Osteocyte (in vitro differentiated cells): Measurements from ENCODE around the gene FGF22. TPM values are rescaled to one million over a fixed set of nuclear protein-coding genes. Genes with fewer than 3 reads are reported as not detected.

Source experiments
- DNase-seq: peaks from one replicate; pipeline ENCODE4 v3.0.0; 2021; ENCODE audit warnings: mixed read lengths; ENCODE audit not compliant: unreplicated experiment; ENCODE audit errors: extremely low spot score
- H3K27ac Mint-ChIP-seq: one replicate; pipeline ENCODE4 v1.8.0; 2021; ENCODE audit warnings: mild to moderate bottlenecking, mixed read lengths; ENCODE audit not compliant: unreplicated experiment
- H3K27me3 Mint-ChIP-seq: one replicate; pipeline ENCODE4 v1.8.0; 2021; ENCODE audit warnings: mixed read lengths; ENCODE audit not compliant: unreplicated experiment
- H3K36me3 Mint-ChIP-seq: one replicate; pipeline ENCODE4 v1.8.0; 2021; ENCODE audit warnings: mixed read lengths; ENCODE audit not compliant: unreplicated experiment
- H3K4me1 Mint-ChIP-seq: one replicate; pipeline ENCODE4 v1.8.0; 2021; ENCODE audit warnings: mixed read lengths; ENCODE audit not compliant: unreplicated experiment
- H3K4me3 Mint-ChIP-seq: one replicate; pipeline ENCODE4 v1.8.0; 2021; ENCODE audit warnings: mild to moderate bottlenecking, moderate library complexity, mixed read lengths; ENCODE audit not compliant: unreplicated experiment
- H3K9me3 Mint-ChIP-seq: one replicate; pipeline ENCODE4 v1.8.0; 2021; ENCODE audit warnings: mixed read lengths; ENCODE audit not compliant: unreplicated experiment
- CTCF ChIP-seq: fragments of 200-600 bp; sonication (generic); IDR thresholded peaks from 2 replicates; pipeline ENCODE4 v1.5.0; 2021; ENCODE audit warnings: antibody characterized with exemption, mild to moderate bottlenecking, moderate library complexity
- total RNA-seq: library from RNA; stranded (reverse); gene quantifications from 2 replicates; pipeline ENCODE4 v1.2.1, GENCODE V29; 2021

FGF22 gene
- total RNA-seq, 1 donor from 2014 or later: 0.81 TPM

GRCh38 chr19:687569-688166 is 48.0 kb downstream of the FGF22 start:
- no peak overlapping the region for H3K4me3 Mint-ChIP-seq
- no peak overlapping the region for H3K27ac Mint-ChIP-seq
- H3K36me3 Mint-ChIP-seq: no peaks in the 10 kb centered on the region
- TF ChIP-seq CTCF: no peak
- H3K27me3 Mint-ChIP-seq: no peaks in the 10 kb centered on the region
- DNase-seq: no peak
- H3K9me3 Mint-ChIP-seq: no peaks in the 10 kb centered on the region
- peaks cover 8% of the 10 kb centered on the region for H3K4me1 Mint-ChIP-seq

GRCh38 chr19:688214-688613 is 48.5 kb downstream of the FGF22 start:
- Mint-ChIP-seq H3K36me3 (no peaks in the 10 kb centered on the region), H3K4me3 (no peak overlapping the region), H3K27me3 (no peaks in the 10 kb centered on the region), H3K4me1 (peaks cover 8% of the 10 kb centered on the region), H3K9me3 (no peaks in the 10 kb centered on the region), H3K27ac (no peak overlapping the region)
- no peak for TF ChIP-seq CTCF
- no peak for DNase-seq

- Mint-ChIP-seq H3K9me3 (no peaks in the 10 kb centered on the region), H3K4me1 (peaks cover 8% of the 10 kb centered on the region), H3K4me3 (no peak overlapping the region), H3K27ac (no peak overlapping the region), H3K36me3 (no peaks in the 10 kb centered on the region), H3K27me3 (no peaks in the 10 kb centered on the region)
- DNase-seq: no peak
- TF ChIP-seq CTCF: no peak
Measured at GRCh38 chr19:688992-689391, 49.3 kb downstream of the FGF22 start.

- H3K4me1 Mint-ChIP-seq: peaks cover 8% of the 10 kb centered on the region
- no peaks in the 10 kb centered on the region for H3K36me3 Mint-ChIP-seq
- DNase-seq: no peak
- H3K27ac Mint-ChIP-seq: no peak overlapping the region
- TF ChIP-seq CTCF: no peak
- H3K9me3 Mint-ChIP-seq: no peaks in the 10 kb centered on the region
- H3K27me3 Mint-ChIP-seq: no peaks in the 10 kb centered on the region
- no peak overlapping the region for H3K4me3 Mint-ChIP-seq
Measured at GRCh38 chr19:690203-690602, 50.5 kb downstream of the FGF22 start.

Other genes with a start within 250 kb of the FGF22 start
- 0.97 and 1.2 TPM in 2 replicates for gene C2CD4C, start 230.7 kb upstream of the FGF22 start, total RNA-seq
- 61.2 and 61.7 TPM in 2 replicates for gene SHC2, start 178.8 kb upstream of the FGF22 start, total RNA-seq
- gene MADCAM1, start 143.4 kb upstream of the FGF22 start, total RNA-seq: 1.1 and 1.3 TPM in 2 replicates
- gene TPGS1, start 132.4 kb upstream of the FGF22 start, total RNA-seq: 24.3 and 25.4 TPM in 2 replicates
- gene CDC34, start 108.1 kb upstream of the FGF22 start, total RNA-seq: 65.3 and 69.0 TPM in 2 replicates
- not detected in 2 replicates for gene GZMM, start 95.8 kb upstream of the FGF22 start, total RNA-seq
- gene BSG, start 67.3 kb upstream of the FGF22 start, total RNA-seq: 816 and 859 TPM in 2 replicates
- 27.2 and 28.3 TPM in 2 replicates for gene HCN2, start 50.0 kb upstream of the FGF22 start, total RNA-seq
- 44.6 and 47.6 TPM in 2 replicates for gene POLRMT, start 6.3 kb upstream of the FGF22 start, total RNA-seq
- gene RNF126, start 23.3 kb downstream of the FGF22 start, total RNA-seq: 37.3 and 40.8 TPM in 2 replicates
- 109 and 111 TPM in 2 replicates for gene FSTL3, start 36.5 kb downstream of the FGF22 start, total RNA-seq
- gene PRSS57, start 55.6 kb downstream of the FGF22 start, total RNA-seq: not detected in 2 replicates
- 236 and 251 TPM in 2 replicates for gene PALM, start 69.1 kb downstream of the FGF22 start, total RNA-seq
- gene MISP, start 111.2 kb downstream of the FGF22 start, total RNA-seq: 1.1 and 1.3 TPM in 2 replicates
- 339 and 370 TPM in 2 replicates for gene PTBP1, start 157.6 kb downstream of the FGF22 start, total RNA-seq
- 18.2 and 19.4 TPM in 2 replicates for gene PLPPR3, start 182.1 kb downstream of the FGF22 start, total RNA-seq
- gene AZU1, start 188.0 kb downstream of the FGF22 start, total RNA-seq: 0.91 and 1.0 TPM in 2 replicates
- not detected in 2 replicates for gene PRTN3, start 201.1 kb downstream of the FGF22 start, total RNA-seq
- 1.1 and 1.2 TPM in 2 replicates for gene ELANE, start 212.4 kb downstream of the FGF22 start, total RNA-seq
- gene CFD, start 219.8 kb downstream of the FGF22 start, total RNA-seq: 162 and 179 TPM in 2 replicates